Right lobe of liver (tissue), 4 donors: ENCODE measurements around the gene BCAN.

Experiments
- CTCF ChIP-seq, 4 donors: fragments of 200-600 bp in 3 of 4; fragments of 450-650 bp in 1 of 4; IDR thresholded peaks; one replicate each; pipeline versions ENCODE4 v1.5.1 to v1.8.0; 2016 to 2022; ENCODE audit warnings: antibody characterized with exemption in 4 of 4, mild to moderate bottlenecking in 2 of 4
- POLR2A ChIP-seq: fragments of 450-650 bp; IDR thresholded peaks from one replicate; pipeline ENCODE4 v1.6.1; 2017; ENCODE audit warnings: antibody characterized with exemption, mild to moderate bottlenecking
- donor health status: DM: no; HTN: no; CAD: no.
- donor health status: DM: no; HTN: no; CAD: no.
- donor health status: DM: no; HTN: yes; CAD: no.

GRCh38 chr1:156622581-156623297 is 19.2 kb upstream of the BCAN start:
- TF ChIP-seq CTCF (IDR thresholded peaks at IDR 0.05) (no peak), POLR2A (no peak)
